Activated CD8-positive, alpha-beta memory T cell treated with anti-CD3 and anti-CD28 coated beads for 1 hour (primary cell): ENCODE results near the gene CHURC1.

ENCODE experiments used
- DNase-seq, 2 donors: peaks; one replicate each; pipeline ENCODE4 v3.0.0-alpha.2; 2020; ENCODE audit warnings: low read depth in 1 of 2; ENCODE audit errors: extremely low read depth in 1 of 2

Gene CHURC1

DNA sequence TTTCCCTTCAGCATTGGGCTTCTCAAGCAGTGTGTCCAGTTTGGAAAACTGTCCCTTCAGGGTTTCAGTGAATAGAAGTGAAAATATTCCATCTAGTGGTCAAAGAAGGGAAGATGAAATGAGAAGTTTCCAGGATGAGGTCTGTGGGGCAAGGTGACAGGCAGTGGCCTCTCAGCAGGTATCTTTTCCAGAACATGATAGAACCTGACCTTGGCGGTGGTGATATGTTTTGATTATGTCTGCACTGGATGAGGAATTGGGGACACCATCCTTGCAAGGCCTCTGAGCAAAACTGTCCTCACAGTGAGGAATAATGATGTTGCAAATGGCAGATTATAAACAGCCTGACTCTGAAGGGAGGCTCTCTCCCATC, 23.6 kb downstream of the CHURC1 start:
- DNase-seq = no peak

DNA sequence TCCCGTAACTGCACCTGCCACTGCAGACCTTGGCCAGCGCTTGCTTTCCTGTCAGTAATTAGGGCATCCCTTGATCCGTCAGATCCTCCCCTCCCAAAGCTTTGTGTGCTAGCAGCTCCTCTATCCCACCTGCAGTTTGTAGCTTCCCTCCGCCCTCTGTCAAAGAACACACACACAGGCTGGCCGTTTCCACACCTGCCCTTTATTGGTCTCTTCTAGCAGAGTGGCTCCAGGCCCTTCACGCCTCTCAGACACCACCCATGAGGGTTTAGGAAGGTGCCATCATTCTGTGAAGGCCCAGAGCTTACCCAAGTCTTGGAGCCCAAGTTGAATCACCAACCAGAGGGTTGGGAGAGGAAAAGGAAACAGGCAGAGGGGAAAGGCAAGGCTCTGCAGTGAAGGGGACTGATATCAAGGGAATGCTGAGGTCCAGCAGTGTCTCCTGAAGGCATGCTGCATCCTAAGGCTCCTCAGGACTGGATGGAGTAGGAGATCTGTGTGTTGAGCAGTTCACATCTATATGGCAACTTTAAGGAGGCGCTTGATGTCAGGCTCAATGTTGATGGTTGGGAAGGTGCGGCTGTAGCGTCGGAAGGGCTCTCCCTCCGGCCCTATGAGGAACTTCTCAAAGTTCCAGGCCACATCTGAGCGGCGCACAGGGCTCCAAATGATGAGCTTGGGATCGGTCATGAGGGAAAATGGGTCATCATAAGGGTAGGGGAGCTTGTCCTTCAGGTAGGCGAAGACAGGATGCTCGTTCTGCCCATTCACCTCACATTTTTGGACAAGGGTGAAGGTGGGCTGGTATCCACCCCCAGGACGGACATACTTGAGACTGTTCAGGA, 24.9 kb downstream of the CHURC1 start:
- DNase-seq = no peak

DNA sequence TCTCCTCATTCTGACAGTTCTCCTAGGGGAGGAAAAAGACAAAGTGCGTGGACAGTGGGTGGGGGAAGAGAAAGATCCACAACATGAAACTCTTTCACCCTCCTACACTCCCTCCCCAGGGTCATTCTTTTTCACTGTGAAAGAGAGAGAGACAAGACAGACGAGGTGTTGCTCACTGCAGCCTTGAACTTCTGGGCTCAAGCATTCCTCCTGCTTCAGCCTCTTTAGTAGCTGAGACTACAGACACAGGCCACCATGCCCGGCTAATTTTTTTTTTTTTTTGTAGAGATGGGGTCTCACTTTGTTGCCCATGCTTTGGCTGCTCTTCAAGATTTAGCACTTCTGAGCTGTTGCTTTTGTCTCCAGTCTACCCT, 25.5 kb downstream of the CHURC1 start:
- no peak for DNase-seq

GRCh38 chr14:64940336-64940910, 26.2 kb downstream of the CHURC1 start:
- no peak for DNase-seq

DNA sequence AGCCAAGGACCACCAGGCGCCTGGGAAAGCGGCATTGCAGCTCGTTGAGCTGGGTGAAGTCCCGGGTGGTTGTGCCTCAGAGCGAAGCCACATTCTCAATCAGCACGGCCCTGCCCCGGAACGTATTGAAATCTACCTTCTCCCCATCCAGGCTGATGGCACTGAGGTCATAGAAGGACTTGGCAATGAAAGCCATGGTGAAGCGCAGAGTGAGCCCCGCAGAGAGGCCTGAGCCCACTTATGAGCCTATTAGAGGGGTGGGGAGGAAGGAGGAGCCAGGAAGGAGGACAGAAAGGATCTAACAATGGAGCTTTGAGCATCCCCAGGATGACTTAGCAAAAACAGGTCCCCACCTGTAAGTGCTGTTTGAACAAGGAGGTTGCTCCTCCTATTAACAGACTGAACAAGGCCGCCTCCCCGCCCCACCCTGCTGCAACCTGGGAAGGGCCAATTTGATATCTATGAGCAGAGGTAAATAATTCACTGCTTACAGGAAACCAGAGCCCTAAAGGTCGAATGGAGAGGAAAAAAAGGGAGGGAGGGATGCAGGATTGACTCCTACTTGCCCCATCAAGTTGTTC, 28.4 kb downstream of the CHURC1 start, which contains the start of gene GPX2:
Gene GPX2 (minus strand): TSS at position 215 of the 581 bp plus-strand sequence. CDS start 19 bp downstream, at position 196.
- DNase-seq = no peak

- no peak for DNase-seq
Observed at GRCh38 chr14:64943556-64943955, 29.3 kb downstream of the CHURC1 start.

DNA sequence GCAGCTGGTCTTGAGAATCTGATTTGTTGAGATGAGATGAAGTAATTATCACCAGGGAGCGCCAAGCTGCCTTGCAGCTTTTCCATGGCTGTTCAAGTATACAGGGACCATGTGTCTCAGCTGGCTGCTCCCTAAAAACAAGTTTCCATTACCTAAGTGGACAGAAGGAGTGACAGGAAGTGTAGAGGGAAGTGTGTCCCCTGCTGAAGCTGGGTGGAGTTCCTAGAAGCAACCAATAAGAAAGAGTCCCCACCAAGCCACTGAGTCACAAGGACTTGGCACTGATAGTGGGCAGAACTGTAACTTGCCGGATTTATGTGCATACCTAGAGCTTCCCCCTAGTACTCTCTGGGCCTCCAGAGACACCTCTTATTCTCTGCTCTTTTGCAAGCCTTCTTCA, 29.8 kb downstream of the CHURC1 start:
- DNase-seq = no peak

GRCh38 chr14:64944861-64945260, 30.6 kb downstream of the CHURC1 start:
- no peak for DNase-seq

GRCh38 chr14:64945431-64946178, 31.4 kb downstream of the CHURC1 start:
- DNase-seq = no peak

DNA sequence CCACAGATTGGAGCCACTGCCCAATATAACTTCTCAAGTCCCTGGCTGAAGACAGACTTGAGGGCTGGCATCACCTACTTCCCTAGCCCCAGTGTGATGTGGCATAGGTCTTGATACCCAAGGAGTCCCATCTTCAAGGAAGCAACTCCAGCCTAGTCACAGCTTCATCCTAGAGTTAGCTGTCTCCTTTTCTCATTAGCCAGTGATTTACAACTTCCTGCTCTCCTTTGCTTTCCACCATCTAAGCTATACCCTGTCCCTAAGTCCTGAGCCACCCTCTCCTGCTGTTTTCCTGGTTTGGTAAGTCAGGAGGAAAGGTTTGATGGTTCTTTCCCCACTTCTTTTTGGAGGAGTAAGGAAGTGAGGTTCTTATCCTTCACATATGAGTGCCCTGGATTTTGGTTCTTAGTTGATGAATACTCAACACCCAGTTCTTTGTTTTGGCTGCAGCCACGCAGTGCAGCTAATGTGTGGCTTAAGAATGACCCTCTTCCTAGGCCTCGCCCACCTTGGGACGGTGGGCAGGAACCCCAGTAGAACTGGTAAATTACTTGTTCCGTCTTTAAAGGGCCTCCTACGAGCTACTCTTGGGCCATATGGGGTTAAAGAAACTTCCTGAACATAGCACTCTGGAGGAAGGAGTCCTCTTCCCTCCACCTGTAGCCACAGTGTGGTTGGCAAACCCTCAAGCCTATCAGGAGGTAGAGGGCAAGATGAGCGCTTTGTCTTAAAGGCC, 32.2 kb downstream of the CHURC1 start:
- DNase-seq = no peak

DNA sequence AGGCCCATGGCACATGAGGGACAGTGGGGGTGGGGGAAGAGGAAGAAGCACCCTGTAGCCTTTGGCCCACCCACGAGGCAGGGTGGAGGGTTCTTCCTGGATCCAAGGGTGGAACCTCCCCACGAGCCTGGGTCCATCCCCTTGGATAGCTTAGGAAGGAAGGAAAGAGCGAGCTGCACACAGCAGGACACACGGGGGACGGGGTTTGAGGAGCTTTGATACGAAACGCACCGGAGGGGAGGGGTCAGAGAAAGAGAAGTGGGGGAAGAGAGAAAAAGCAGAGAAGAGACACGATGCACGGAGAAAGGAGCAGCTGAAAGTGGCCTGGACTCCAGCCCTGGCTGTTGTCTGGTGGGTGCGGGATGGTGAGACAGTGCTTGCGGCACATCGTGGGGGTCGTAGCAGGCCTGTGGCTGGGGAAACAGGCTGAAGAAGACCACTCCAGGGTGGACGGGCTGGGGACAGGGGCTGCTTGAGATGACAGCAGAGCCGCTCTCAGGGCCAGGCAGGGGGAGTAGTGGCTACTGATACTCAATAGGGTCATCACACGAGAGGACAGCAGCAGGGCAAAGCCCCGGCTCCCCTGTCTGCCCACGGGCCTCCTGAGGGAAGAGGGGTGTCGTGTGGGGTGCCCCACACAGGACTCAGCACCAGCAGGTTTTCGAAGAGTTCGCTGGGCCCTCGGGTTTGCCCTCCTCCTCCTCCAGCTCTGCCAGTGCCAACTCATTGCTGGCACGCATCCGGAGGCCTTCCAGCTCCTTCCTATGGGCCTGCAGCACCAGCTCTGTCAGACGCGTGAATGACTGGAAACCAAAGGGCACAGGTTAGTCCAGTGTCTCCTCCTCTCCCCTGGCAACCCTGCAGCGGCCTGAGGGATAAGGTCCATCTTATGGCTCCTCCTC, 33.7 kb downstream of the CHURC1 start:
- DNase-seq = no peak

DNA sequence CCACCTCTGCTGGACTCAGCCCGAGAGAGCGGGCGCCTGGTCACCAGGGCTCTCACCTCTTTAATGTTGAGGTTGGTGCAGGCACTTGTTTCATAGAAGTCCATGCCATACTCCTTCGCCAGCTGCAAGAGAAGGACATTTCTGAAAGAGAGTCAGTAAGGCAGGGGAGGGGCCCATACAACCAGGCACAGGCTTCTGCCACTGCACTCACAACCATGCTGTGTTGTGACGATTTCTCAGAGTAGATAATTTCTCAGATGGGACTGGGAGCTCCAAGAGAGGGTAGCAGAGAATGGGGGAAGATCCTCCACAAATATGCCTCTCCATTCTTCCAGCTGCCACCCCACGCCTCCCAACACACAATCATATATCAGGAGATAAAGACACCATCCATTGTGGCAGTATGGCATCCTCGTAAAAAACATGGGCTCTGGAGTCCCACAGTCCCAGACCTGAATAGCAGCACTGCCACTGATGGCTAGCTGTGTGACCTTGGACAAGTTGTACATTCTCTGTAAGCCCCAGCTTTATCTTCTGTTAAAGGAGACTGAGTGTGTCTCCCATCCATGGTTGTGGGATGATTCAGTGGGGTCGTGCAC, 34.5 kb downstream of the CHURC1 start:
- DNase-seq = no peak

- no peak for DNase-seq
Observed at GRCh38 chr14:64950889-64951288, 36.6 kb downstream of the CHURC1 start.

- DNase-seq = no peak
Observed at GRCh38 chr14:64951291-64951690, 37.0 kb downstream of the CHURC1 start.

DNA sequence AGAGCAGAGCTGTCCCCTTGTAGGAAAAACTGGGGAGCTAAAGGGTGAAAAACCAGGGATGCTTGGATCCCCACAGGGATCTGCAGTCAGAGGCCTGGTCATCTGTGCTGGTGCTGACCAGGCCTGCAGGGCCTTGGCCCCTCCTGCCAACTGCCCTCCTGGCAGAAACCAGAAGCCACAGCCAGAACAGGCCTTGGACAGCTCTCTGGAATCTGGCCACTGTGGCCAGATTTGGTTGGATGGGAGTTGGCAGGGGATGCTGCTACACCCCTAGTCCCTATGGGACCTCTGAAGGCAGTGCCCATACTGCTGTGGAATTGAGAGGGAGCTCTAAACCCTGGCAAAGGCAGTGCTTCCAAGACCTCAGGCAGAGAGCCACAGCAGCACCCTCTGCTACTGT, 37.5 kb downstream of the CHURC1 start:
- DNase-seq = no peak

DNA sequence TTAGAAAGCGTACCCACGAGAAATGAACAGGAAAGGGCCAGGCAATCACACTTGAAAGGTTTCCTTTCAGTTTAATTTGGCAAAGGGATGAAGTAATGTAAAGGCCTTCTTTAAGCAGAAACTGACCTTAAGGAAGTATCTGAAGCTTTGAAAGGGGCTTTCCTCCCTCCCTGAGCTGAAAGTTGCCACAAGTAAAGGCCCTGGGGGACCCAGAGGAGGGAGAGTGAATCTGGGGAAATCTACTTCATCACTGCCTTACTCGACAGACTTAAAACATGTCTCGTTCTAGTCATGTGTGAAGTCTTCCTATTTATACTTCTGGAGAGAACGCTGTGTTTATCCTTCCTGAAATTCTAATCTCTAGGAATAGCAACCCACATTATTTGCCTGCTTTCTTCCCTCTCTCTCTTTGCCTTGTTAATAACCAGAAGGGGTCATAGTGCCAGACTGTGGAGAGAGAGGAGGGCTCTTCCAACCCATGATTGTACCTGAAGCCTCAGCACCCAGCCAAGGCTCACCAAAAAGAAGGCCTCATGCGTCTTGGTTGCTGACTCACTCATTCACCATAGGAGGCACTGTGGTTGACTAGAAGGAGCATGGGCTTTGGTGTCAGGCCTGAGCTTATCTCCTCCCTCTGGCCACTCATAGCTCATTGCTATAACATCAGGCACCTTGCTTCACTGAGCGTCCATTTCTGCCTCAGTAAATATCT, 38.5 kb downstream of the CHURC1 start:
- DNase-seq = no peak

- no peak for DNase-seq
Observed at GRCh38 chr14:64953310-64953654, 39.0 kb downstream of the CHURC1 start.

DNA sequence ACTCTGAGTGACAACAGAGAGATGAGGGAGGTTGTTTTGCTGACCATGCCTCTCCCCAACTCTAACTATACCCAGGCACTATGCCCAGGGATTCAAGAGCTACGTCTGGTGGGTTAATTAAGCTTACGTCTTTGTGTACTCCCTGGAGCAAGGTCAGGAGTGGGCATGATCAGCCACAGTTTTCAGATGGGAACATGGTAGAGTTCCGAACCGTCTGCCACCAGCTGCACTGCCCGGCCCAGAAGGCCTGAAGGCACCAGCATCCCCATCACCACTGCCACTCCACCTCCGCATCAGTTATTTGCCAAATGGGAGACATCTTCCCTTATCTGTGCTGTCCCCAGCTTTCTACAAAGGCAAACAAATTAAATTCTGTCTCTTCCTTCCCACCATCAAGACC, 39.4 kb downstream of the CHURC1 start:
- DNase-seq = no peak
